HG02798 (cell line): ENCODE measurements around the gene TBC1D4.

Experiments
- ATAC-seq: cut with Tn5 transposase; IDR thresholded peaks from one replicate; pipeline ENCODE4 v1.9.1; 2021; ENCODE audit warnings: mild to moderate bottlenecking; ENCODE audit not compliant: unreplicated experiment, poor library complexity

The TBC1D4 gene

GRCh38 chr13:75399168-75399878, 82.6 kb downstream of the TBC1D4 start:
- no peak for ATAC-seq

GRCh38 chr13:75398072-75398471, 83.9 kb downstream of the TBC1D4 start:
- ATAC-seq: no peak

GRCh38 chr13:75395901-75396300, 86.1 kb downstream of the TBC1D4 start:
- ATAC-seq: no peak

- ATAC-seq: no peak
These were observed 86.9 kb downstream of the TBC1D4 start for GRCh38 chr13:75395066-75395465.

GRCh38 chr13:75393839-75394520, 88.0 kb downstream of the TBC1D4 start:
- ATAC-seq: no peak

GRCh38 chr13:75391432-75392100, 90.4 kb downstream of the TBC1D4 start:
- ATAC-seq: no peak

GRCh38 chr13:75390229-75390628, 91.7 kb downstream of the TBC1D4 start:
- no peak for ATAC-seq

- no peak for ATAC-seq
These were observed 96.3 kb downstream of the TBC1D4 start for GRCh38 chr13:75385708-75386083.

GRCh38 chr13:75384879-75385707, 96.9 kb downstream of the TBC1D4 start:
- ATAC-seq: no peak

GRCh38 chr13:75383064-75383715, 98.8 kb downstream of the TBC1D4 start:
- ATAC-seq: no peak

- no peak for ATAC-seq
These were observed 103.7 kb downstream of the TBC1D4 start for GRCh38 chr13:75378301-75378700.

- ATAC-seq: no peak
These were observed 105.1 kb downstream of the TBC1D4 start for GRCh38 chr13:75376792-75377402.

GRCh38 chr13:75375329-75375728, 106.6 kb downstream of the TBC1D4 start:
- no peak for ATAC-seq

GRCh38 chr13:75373988-75374387, 108.0 kb downstream of the TBC1D4 start:
- no peak for ATAC-seq

GRCh38 chr13:75372923-75373841, 108.8 kb downstream of the TBC1D4 start:
- no peak for ATAC-seq

GRCh38 chr13:75372517-75372916, 109.5 kb downstream of the TBC1D4 start:
- ATAC-seq: peak; percentile 76

- ATAC-seq: no peak
These were observed 110.8 kb downstream of the TBC1D4 start for GRCh38 chr13:75371203-75371602.

- no peak for ATAC-seq
These were observed 111.2 kb downstream of the TBC1D4 start for GRCh38 chr13:75370774-75371173.

- ATAC-seq: no peak
These were observed 112.0 kb downstream of the TBC1D4 start for GRCh38 chr13:75369981-75370380.
